ENCODE measurements around the gene ETV2. TPM values are rescaled to one million over a fixed set of nuclear protein-coding genes. Genes with fewer than 3 reads are reported as not detected.

The ETV2 gene
- polyA plus RNA-seq, 2 of the 4 experiments (the other 2 are of a cell fraction): 0.36 to 1.3 TPM

DNA sequence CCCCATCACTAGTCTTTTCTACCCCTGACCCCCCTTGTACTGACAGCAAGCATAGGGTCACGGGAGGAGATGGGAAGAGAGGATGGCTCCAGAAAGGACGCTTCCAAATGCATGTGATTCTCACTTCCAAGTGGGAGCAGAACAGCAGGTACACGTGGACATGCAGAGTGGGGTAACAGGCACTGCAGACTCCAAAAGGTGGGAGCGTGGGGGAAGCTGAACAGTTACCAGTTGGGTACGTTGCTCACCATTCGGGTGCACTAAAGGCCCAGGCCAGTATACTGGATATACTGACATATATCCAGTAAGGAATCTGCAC, 2.3 kb upstream of the ETV2 start:
- ATAC-seq (no peak), DNase-seq (ENCODE audit: low read depth in 1 of 2, low spot score in 1 of 2) (no peak), FAIRE-seq (no peak)
- CTCF ChIA-PET: interaction anchor here (1.1 to 3.4 kb wide), 5 partner anchors 8 to 103 kb away, joined by 3 to 26 read pairs (median 5); no protein-coding TSS in a partner anchor
- WGBS (ENCODE audit: missing lambda C conversion rate): 76% methylated on average over 6 of the region's 6 CpGs
- POLR2A ChIA-PET: no interaction called here
- Histone ChIP-seq H3K27ac (no peak overlapping the region), H3K9me3 (no peaks in the 10 kb centered on the region), H3K4me2 (no peak overlapping the region), H3K4me1 (peaks cover 6% of the 10 kb centered on the region; the same call in 2 of the 3 replicates), H3K4me3 (no peak overlapping the region)
- TF ChIP-seq MAZ (IDR thresholded peaks at IDR 0.05; ENCODE audit: borderline replicate concordance, low read depth, low read length) (no peak), FOSB (CRISPR knock-in tag; IDR thresholded peaks at IDR 0.05) (no peak), HOXA7 (CRISPR knock-in tag; IDR thresholded peaks at IDR 0.05) (peak; percentile 13; the same call in 1 of the 2 replicates)
- TF ChIP-seq, protein P1, sequence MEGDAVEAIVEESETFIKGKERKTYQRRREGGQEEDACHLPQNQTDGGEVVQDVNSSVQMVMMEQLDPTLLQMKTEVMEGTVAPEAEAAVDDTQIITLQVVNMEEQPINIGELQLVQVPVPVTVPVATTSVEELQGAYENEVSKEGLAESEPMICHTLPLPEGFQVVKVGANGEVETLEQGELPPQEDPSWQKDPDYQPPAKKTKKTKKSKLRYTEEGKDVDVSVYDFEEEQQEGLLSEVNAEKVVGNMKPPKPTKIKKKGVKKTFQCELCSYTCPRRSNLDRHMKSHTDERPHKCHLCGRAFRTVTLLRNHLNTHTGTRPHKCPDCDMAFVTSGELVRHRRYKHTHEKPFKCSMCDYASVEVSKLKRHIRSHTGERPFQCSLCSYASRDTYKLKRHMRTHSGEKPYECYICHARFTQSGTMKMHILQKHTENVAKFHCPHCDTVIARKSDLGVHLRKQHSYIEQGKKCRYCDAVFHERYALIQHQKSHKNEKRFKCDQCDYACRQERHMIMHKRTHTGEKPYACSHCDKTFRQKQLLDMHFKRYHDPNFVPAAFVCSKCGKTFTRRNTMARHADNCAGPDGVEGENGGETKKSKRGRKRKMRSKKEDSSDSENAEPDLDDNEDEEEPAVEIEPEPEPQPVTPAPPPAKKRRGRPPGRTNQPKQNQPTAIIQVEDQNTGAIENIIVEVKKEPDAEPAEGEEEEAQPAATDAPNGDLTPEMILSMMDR (IDR thresholded peaks at IDR 0.05): no peak
- TF ChIP-seq, protein P2, sequence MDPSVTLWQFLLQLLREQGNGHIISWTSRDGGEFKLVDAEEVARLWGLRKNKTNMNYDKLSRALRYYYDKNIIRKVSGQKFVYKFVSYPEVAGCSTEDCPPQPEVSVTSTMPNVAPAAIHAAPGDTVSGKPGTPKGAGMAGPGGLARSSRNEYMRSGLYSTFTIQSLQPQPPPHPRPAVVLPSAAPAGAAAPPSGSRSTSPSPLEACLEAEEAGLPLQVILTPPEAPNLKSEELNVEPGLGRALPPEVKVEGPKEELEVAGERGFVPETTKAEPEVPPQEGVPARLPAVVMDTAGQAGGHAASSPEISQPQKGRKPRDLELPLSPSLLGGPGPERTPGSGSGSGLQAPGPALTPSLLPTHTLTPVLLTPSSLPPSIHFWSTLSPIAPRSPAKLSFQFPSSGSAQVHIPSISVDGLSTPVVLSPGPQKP (IDR thresholded peaks at IDR 0.05; ENCODE audit: low read depth, low read length): no peak

- ChIA-PET POLR2A (no interaction called here), CTCF (interaction anchor here (1.1 to 1.9 kb wide), 3 partner anchors 9 to 104 kb away, joined by 3 to 8 read pairs (median 5); no protein-coding TSS in a partner anchor)
- no peak overlapping the region for H3K27ac ChIP-seq
- 69% methylated on average over 8 of the region's 8 CpGs for WGBS (ENCODE audit: missing lambda C conversion rate)
- ATAC-seq (no peak), DNase-seq (ENCODE audit: low read depth in 1 of 2, low spot score in 1 of 2) (no peak), FAIRE-seq (no peak)
- H3K9me3 ChIP-seq: no peaks in the 10 kb centered on the region
- TF ChIP-seq RARB (CRISPR knock-in tag; IDR thresholded peaks at IDR 0.05): no peak
- no peak for TF ChIP-seq HEYL (CRISPR knock-in tag; IDR thresholded peaks at IDR 0.05)
- TF ChIP-seq BHLHE40 (IDR thresholded peaks at IDR 0.05; ENCODE audit: low read depth, low read length): no peak
- no peak for TF ChIP-seq MAFK (IDR thresholded peaks at IDR 0.05; ENCODE audit: partially characterized antibody)
- no peak for TF ChIP-seq HDAC2 (IDR thresholded peaks at IDR 0.05)
- no peak for TF ChIP-seq HOXB5 (CRISPR knock-in tag; IDR thresholded peaks at IDR 0.05)
- TF ChIP-seq, protein P3, sequence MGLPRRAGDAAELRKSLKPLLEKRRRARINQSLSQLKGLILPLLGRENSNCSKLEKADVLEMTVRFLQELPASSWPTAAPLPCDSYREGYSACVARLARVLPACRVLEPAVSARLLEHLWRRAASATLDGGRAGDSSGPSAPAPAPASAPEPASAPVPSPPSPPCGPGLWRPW (IDR thresholded peaks at IDR 0.05): no peak
- no peak for TF ChIP-seq FOXS1 (CRISPR knock-in tag; IDR thresholded peaks at IDR 0.05)
- TF ChIP-seq NFE2L2 (conservative IDR thresholded peaks at IDR 0.05; ENCODE audit: low read length): no peak
- no peak for TF ChIP-seq MYC (IDR thresholded peaks at IDR 0.05; ENCODE audit: borderline replicate concordance, low read length)
- no peak for TF ChIP-seq NR3C1 (IDR thresholded peaks at IDR 0.05)
- no peak for TF ChIP-seq POLR2AphosphoS2 (conservative IDR thresholded peaks at IDR 0.05; ENCODE audit: low read length)
- TF ChIP-seq CEBPB (IDR thresholded peaks at IDR 0.05): no peak
- peaks cover 8% of the 10 kb centered on the region; the same call in 2 of the 3 replicates for H3K4me1 ChIP-seq
- H3K4me2 ChIP-seq: no peak overlapping the region
- H3K4me3 ChIP-seq: no peak overlapping the region
Observed at GRCh38 chr19:35639863-35640262, 1.7 kb upstream of the ETV2 start.

GRCh38 chr19:35642312-35642711, 767 bp downstream of the ETV2 start:
- ChIA-PET POLR2A (interaction anchor here (0.5 to 1.6 kb wide), 3 partner anchors 11 to 39 kb away, joined by 3 to 5 read pairs (median 4); no protein-coding TSS in a partner anchor), CTCF (interaction anchor here (0.6 to 4.2 kb wide), 8 partner anchors 16 to 132 kb away, joined by 3 to 28 read pairs (median 5); partner anchors contain the start of gene U2AF1L4)
- peak overlapping the region; percentile 98; the same call in 2 of the 3 replicates for H3K4me2 ChIP-seq
- H3K27ac ChIP-seq: peak overlapping the region in 1 of 2 experiments; percentile 89; a peak in 1 of 6 replicates
- no peak for DNase-seq (ENCODE audit: low read depth in 1 of 2, low spot score in 1 of 2)
- no peak for ATAC-seq
- WGBS (ENCODE audit: missing lambda C conversion rate): 84% methylated on average over 10 of the region's 10 CpGs
- no peak for TF ChIP-seq NPAS2 (CRISPR knock-in tag; IDR thresholded peaks at IDR 0.05; ENCODE audit: borderline replicate concordance)
- TF ChIP-seq GATA3 (IDR thresholded peaks at IDR 0.05; ENCODE audit: borderline replicate concordance): no peak
- no peak for TF ChIP-seq RCOR1 (IDR thresholded peaks at IDR 0.05; ENCODE audit: low read depth, low read length)
- TF ChIP-seq HOXB13 (CRISPR knock-in tag; IDR thresholded peaks at IDR 0.05; ENCODE audit: low read depth): no peak
- TF ChIP-seq TFCP2L1 (CRISPR knock-in tag; IDR thresholded peaks at IDR 0.05): no peak
- TF ChIP-seq HOXA7 (CRISPR knock-in tag; IDR thresholded peaks at IDR 0.05): no peak
- no peak for TF ChIP-seq HOXB5 (CRISPR knock-in tag; IDR thresholded peaks at IDR 0.05)
- H3K9me3 ChIP-seq: no peaks in the 10 kb centered on the region
- FAIRE-seq: no peak
- no peak overlapping the region for H3K4me3 ChIP-seq
- peaks cover 15% of the 10 kb centered on the region; the same call in 2 of the 3 replicates for H3K4me1 ChIP-seq

All from A549 (cell line).